HepG2 (cell line): ENCODE measurements around the gene ST13. TPM values are rescaled to one million over a fixed set of nuclear protein-coding genes. Genes with fewer than 3 reads are reported as not detected.

Experiments used
- ATAC-seq: fragments of 200-7000 bp; cut with Tn5 transposase; 3 replicates; pipeline ENCODE4 v1.9.1; 2020; ENCODE audit warnings: mild to moderate bottlenecking, moderate library complexity
- BruUV-seq: library from RNA; stranded (reverse); fragments of 400-500 nt; replicated peaks from 2 replicates; lab custom pipeline; 2021; lab: Mats Ljungman, UMichigan
- CTCF ChIA-PET: fragments of 300-600 bp; formaldehyde crosslinking; extraction: SDS; loops from one replicate; lab custom pipeline; 2021; ENCODE audit warnings: low total read pairs, inconsistent platforms, low intra/inter-chr PET ratio; lab: Yijun Ruan, JAX
- POLR2A ChIA-PET: fragments of 350-600 bp; sonication (Branson Sonifier 250); formaldehyde crosslinking; loops from one replicate; lab custom pipeline; 2020; ENCODE audit warnings: antibody characterized with exemption, inconsistent platforms; lab: Yijun Ruan, JAX
- DNase-seq: peaks from one replicate; pipeline ENCODE4 v3.0.0-alpha.2; 2015; ENCODE audit warnings: low spot score
- FAIRE-seq: peaks from 3 replicates; lab custom pipeline; 2011; peaks lifted over from hg19 to GRCh38; lab: Jason Lieb, UNC
- H2AFZ ChIP-seq: one replicate; pipeline ENCODE4 v1.6.1; 2011; ENCODE audit warnings: low read length, inconsistent platforms
- H3K27ac ChIP-seq: fragments of 300-600 bp; 3 replicates; pipeline ENCODE4 v1.8.0; 2011; ENCODE audit warnings: mixed run types, mild to moderate bottlenecking, mixed read lengths, low read length, inconsistent platforms; ENCODE audit not compliant: insufficient read depth; ENCODE audit errors: extremely low read length
- H3K27me3 ChIP-seq, 2 experiments: fragments of 200-600 bp in 1 of 2; 2 replicates in 1 of 2; 3 replicates in 1 of 2; pipeline versions ENCODE4 v1.6.0 to v1.8.0; 2011; ENCODE audit warnings: low read length in 2 of 2, mild to moderate bottlenecking in 2 of 2, moderate library complexity in 2 of 2, inconsistent platforms in 1 of 2; ENCODE audit not compliant: insufficient read depth in 2 of 2, control insufficient read depth in 1 of 2
- H3K36me3 ChIP-seq, 2 experiments: fragments of 200-600 bp in 1 of 2; replicated peaks in 1 of 2; 2 replicates in 1 of 2; 3 replicates in 1 of 2; pipeline versions ENCODE4 v1.5.1 to v1.8.0; 2011; ENCODE audit warnings: low read length in 2 of 2, inconsistent platforms in 1 of 2; ENCODE audit not compliant: insufficient read depth in 2 of 2, control insufficient read depth in 1 of 2
- H3K4me1 ChIP-seq: 2 replicates; pipeline ENCODE4 v1.5.1; 2012; ENCODE audit warnings: low read length, inconsistent platforms; ENCODE audit not compliant: insufficient read depth
- H3K4me2 ChIP-seq: 2 replicates; pipeline ENCODE4 v1.6.0; 2011; ENCODE audit warnings: low read depth, low read length, inconsistent platforms
- H3K4me3 ChIP-seq, 3 experiments: fragments of 200-600 bp in 1 of 3; sonication (generic), shearing (Covaris generic) in 1 of 3; replicated peaks in 1 of 3; 2 replicates each; pipeline ENCODE4 v1.5.1; 2011 to 2016; ENCODE audit warnings: low read length in 3 of 3, inconsistent platforms in 2 of 3, low read depth in 2 of 3, mild to moderate bottlenecking in 2 of 3, control low read depth in 1 of 3, mixed read lengths in 1 of 3; ENCODE audit not compliant: insufficient read depth in 1 of 3
- H3K79me2 ChIP-seq: one replicate; pipeline ENCODE4 v1.6.1; 2011; ENCODE audit warnings: low read length, inconsistent platforms; ENCODE audit not compliant: insufficient read depth
- H3K9ac ChIP-seq: 2 replicates; pipeline ENCODE4 v1.6.0; 2011; ENCODE audit warnings: mild to moderate bottlenecking, low read depth, low read length, inconsistent platforms; ENCODE audit not compliant: insufficient read depth
- H3K9me3 ChIP-seq: 2 replicates; pipeline ENCODE4 v1.5.1; 2012; ENCODE audit warnings: mild to moderate bottlenecking, low read length
- H4K20me1 ChIP-seq: 2 replicates; pipeline ENCODE4 v1.6.0; 2011; ENCODE audit warnings: inconsistent platforms, mild to moderate bottlenecking, low read length, moderate library complexity; ENCODE audit not compliant: insufficient read depth
- CHCHD3 ChIP-seq: sonication (generic); formaldehyde crosslinking; IDR thresholded peaks from 2 replicates; pipeline ENCODE4 v1.8.0; 2022; ENCODE audit warnings: mild to moderate bottlenecking, missing genetic modification reagents, moderate library complexity
- KDM4B ChIP-seq: sonication (generic); formaldehyde crosslinking; IDR thresholded peaks from 2 replicates; pipeline ENCODE4 v1.4.0; 2020; ENCODE audit warnings: missing genetic modification reagents
- ZNF790 ChIP-seq: sonication (generic); formaldehyde crosslinking; IDR thresholded peaks from 2 replicates; pipeline ENCODE4 v1.8.0; 2022; ENCODE audit warnings: missing genetic modification reagents, mild to moderate bottlenecking, borderline replicate concordance
- in situ Hi-C: cut with HindIII; loops from 2 replicates; pipeline ENCODE4 v1.10.0; 2017; ENCODE audit warnings: low pct_unique_long_range_greater_than_20kb; ENCODE audit not compliant: extremely low pct_ligation_motif_present
- intact Hi-C: fragments of 100-400 bp; cut with micrococcal nuclease; formaldehyde crosslinking; loops from one replicate; pipeline ENCODE4 v1.10.0; 2022; ENCODE audit not compliant: unreplicated experiment
- polyA plus RNA-seq, 8 experiments: library from polyadenylated mRNA; depleted of rRNA in 3 of 8; stranded (reverse) in 7 of 8; unstranded in 1 of 8; fragments of >200 nt; fragmentation: Illumina TruSeq in 4 of 8; extraction: Trizol in 4 of 8; gene quantifications; 2 replicates each; pipeline versions ENCODE4 v1.2.1 to v1.2.3, GENCODE V29; 2011 to 2016; ENCODE audit warnings: low read depth in 4 of 8, missing spikeins in 1 of 8, mixed read lengths in 1 of 8; ENCODE audit not compliant: insufficient read depth in 1 of 8
- total RNA-seq, 5 experiments: library from RNA; depleted of rRNA; stranded (reverse); fragments of >200 nt; fragmentation: Illumina TruSeq; extraction: Trizol; gene quantifications; 2 replicates each; pipeline ENCODE4 v1.2.3, GENCODE V29; 2016; ENCODE audit warnings: low read depth in 1 of 5
- TF ChIP-seq, protein P1 (sequence below): sonication (generic); formaldehyde crosslinking; IDR thresholded peaks from 2 replicates; pipeline ENCODE4 v1.4.0; 2020; ENCODE audit warnings: missing genetic modification reagents, borderline replicate concordance
- TF ChIP-seq, protein P2 (sequence below): sonication (generic); formaldehyde crosslinking; IDR thresholded peaks from 2 replicates; pipeline ENCODE4 v1.4.0; 2020; ENCODE audit warnings: mild to moderate bottlenecking, missing genetic modification reagents

ST13 gene
- total and polyA plus RNA-seq, 2 of the 13 experiments (the other 11 are each of a cell fraction or from before 2014, with no cell fraction given) = 110 to 274 TPM

DNA sequence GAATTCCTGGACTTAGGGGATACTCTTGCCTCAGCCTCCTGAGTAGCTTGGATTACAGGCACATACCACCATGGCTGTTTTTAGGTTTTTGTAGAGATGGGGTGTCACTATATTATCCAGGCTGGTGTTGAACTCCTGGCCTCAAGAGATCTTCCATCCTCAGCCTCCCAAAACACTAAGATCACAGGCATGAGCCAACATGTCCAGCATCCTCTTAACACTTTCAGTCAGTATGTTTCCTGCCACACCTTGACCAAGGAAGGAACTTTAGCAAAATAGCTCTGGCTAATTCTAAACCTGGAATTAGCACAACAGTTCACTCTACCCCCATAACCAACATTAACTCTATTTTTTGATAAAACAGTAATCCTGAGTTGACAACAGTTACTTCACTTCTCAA, 32.7 kb upstream of the ST13 start:
- no TSS peak for BruUV-seq
- no peaks in the 10 kb centered on the region for H3K4me1 ChIP-seq
- H3K79me2 ChIP-seq = no peaks in the 10 kb centered on the region
- no peaks in the 10 kb centered on the region for H3K27me3 ChIP-seq
- TF ChIP-seq, protein P1, sequence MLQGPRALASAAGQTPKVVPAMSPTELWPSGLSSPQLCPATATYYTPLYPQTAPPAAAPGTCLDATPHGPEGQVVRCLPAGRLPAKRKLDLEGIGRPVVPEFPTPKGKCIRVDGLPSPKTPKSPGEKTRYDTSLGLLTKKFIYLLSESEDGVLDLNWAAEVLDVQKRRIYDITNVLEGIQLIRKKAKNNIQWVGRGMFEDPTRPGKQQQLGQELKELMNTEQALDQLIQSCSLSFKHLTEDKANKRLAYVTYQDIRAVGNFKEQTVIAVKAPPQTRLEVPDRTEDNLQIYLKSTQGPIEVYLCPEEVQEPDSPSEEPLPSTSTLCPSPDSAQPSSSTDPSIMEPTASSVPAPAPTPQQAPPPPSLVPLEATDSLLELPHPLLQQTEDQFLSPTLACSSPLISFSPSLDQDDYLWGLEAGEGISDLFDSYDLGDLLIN = no peak
- TF ChIP-seq KDM4B (CRISPR knock-in tag) = no peak
- no peak for TF ChIP-seq CHCHD3 (CRISPR knock-in tag)
- TF ChIP-seq ZNF790 = no peak
- TF ChIP-seq, protein P2, sequence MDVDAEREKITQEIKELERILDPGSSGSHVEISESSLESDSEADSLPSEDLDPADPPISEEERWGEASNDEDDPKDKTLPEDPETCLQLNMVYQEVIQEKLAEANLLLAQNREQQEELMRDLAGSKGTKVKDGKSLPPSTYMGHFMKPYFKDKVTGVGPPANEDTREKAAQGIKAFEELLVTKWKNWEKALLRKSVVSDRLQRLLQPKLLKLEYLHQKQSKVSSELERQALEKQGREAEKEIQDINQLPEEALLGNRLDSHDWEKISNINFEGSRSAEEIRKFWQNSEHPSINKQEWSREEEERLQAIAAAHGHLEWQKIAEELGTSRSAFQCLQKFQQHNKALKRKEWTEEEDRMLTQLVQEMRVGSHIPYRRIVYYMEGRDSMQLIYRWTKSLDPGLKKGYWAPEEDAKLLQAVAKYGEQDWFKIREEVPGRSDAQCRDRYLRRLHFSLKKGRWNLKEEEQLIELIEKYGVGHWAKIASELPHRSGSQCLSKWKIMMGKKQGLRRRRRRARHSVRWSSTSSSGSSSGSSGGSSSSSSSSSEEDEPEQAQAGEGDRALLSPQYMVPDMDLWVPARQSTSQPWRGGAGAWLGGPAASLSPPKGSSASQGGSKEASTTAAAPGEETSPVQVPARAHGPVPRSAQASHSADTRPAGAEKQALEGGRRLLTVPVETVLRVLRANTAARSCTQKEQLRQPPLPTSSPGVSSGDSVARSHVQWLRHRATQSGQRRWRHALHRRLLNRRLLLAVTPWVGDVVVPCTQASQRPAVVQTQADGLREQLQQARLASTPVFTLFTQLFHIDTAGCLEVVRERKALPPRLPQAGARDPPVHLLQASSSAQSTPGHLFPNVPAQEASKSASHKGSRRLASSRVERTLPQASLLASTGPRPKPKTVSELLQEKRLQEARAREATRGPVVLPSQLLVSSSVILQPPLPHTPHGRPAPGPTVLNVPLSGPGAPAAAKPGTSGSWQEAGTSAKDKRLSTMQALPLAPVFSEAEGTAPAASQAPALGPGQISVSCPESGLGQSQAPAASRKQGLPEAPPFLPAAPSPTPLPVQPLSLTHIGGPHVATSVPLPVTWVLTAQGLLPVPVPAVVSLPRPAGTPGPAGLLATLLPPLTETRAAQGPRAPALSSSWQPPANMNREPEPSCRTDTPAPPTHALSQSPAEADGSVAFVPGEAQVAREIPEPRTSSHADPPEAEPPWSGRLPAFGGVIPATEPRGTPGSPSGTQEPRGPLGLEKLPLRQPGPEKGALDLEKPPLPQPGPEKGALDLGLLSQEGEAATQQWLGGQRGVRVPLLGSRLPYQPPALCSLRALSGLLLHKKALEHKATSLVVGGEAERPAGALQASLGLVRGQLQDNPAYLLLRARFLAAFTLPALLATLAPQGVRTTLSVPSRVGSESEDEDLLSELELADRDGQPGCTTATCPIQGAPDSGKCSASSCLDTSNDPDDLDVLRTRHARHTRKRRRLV (CRISPR knock-in tag) = no peak
- CTCF ChIA-PET = no interaction called here
- ATAC-seq = no peak
- intact Hi-C loops (no loop called here), in situ Hi-C loops (no loop called here)
- H3K9ac ChIP-seq = no peak overlapping the region
- POLR2A ChIA-PET = no interaction called here
- no peak for DNase-seq
- H2AFZ ChIP-seq = no peak overlapping the region
- H3K4me3 ChIP-seq = no peak overlapping the region
- no peaks in the 10 kb centered on the region for H3K9me3 ChIP-seq
- FAIRE-seq = no peak
- no peak overlapping the region for H3K4me2 ChIP-seq
- no peak overlapping the region for H3K27ac ChIP-seq
- peaks cover 3 to 8% of the 10 kb centered on the region in 2 experiments; a peak in 3 of 5 replicates for H3K36me3 ChIP-seq
- H4K20me1 ChIP-seq = no peaks in the 10 kb centered on the region
